GM18511 (cell line): ENCODE measurements around the gene NDST1.

Source experiments
- ATAC-seq: cut with Tn5 transposase; IDR thresholded peaks from one replicate; pipeline ENCODE4 v1.9.1; 2021; ENCODE audit warnings: mild to moderate bottlenecking, moderate library complexity; ENCODE audit not compliant: unreplicated experiment

NDST1 gene

DNA sequence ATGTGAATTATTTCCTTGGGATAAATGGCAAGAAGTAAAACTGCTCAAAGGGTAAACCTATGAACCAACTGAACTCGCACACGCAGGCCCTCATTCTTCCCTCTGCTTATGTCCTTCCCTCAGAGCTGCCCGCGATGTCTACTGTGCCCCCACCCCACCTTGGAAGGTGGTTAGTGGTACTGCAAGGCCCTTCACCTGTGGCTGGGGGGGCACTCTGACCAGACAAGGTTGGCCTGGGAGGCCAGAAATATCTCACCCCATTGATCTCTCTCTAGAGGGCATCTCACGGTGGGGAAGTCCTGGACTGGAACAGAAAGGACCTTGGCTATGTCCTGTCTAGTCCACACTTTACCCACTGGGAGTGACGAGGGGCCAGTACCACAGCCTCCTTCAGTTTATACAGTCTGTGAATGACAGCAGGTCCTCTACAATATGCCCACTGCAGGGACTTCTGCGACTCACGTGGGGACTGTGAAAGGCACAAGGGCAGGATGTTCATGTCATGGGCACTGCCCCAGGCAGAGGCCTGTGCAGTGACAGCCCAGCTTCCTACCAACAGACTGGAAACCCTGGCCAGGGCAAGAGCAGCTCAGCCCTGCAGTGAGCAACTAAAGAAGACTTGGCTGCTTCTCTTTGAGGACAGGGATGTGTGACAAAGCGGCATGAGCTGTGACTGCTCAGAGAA lies 75.8 kb downstream of the NDST1 start:
- ATAC-seq = no peak

DNA sequence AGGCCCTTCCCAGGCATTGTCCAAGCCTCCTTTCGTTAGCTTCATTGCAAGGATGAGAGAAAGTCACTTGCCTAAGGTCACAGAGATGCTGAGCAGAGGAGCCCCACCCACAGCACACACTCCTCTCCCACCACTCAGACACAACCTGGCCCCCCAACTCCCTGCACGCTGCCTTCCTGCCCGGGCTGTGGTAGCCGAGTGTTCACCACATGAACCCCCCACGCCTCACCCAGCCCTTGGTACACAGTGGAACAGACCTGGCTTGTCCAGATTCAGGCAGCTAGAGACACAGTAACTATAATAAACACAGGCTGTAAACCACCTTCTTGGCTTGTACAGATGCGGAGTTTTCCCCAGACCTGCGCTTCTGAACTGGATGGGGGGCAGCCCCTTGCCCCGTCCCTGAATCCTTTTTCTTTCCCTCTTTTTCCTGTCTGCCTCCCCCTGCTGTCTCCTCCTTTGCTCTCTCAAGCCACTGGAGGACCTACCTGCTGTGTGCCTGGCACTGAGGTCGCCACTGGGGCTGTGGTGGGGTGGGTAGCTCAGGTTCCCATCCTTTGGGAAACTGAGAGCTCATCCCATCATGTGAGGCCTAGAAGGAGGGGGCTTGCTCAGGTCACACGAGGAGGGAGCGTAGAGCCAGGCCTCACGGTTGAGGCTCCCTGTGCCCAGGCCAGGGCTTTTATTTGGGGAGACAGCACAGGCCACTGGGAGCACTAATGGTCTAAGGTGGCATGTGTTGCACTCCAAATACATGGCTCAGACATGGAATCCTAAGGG lies 76.8 kb downstream of the NDST1 start:
- ATAC-seq = no peak

DNA sequence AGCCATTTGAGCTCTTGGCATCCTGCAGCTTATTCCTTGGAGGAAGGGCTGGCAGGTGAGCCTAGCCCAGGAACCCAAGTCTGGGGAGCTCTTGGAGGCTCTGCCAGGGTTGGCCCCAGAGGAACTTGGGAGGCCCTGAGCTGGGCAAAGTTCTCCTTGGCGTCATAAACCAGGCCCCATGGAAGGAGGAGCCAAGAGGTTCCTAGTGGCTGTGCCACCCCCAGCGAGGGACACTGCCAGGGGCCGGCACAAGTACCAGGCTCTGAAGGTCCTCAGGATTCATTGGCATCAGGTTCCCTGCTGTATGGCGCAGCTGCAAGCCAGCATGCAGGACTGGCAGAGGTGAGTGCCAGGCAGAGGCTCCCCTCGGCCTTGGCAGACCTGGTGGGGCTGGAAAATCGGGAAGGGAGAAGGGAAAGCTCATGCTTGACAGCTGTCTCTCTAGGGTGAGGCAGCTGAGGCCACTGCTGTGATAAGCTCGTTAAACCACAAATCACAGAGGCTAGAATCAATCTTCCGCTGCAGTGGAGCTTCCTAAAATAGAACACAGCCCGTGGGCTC lies 77.9 kb downstream of the NDST1 start:
- no peak for ATAC-seq

DNA sequence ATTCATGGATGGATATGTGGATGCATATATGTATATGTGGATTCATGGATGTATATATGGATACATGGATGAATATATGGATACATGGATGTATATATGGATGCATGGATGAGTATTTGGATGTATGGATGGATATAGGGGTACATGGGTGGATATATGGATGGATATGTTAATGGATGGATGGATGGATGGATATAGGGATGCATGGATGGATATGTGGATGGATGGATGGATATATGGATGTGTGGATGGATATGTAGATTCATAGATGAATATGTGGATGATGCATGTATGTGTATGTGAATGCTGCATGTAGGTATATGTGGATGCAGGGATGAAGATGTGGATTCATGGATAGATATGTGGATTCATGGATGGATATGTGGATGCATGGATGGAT lies 79.1 kb downstream of the NDST1 start:
- no peak for ATAC-seq

DNA sequence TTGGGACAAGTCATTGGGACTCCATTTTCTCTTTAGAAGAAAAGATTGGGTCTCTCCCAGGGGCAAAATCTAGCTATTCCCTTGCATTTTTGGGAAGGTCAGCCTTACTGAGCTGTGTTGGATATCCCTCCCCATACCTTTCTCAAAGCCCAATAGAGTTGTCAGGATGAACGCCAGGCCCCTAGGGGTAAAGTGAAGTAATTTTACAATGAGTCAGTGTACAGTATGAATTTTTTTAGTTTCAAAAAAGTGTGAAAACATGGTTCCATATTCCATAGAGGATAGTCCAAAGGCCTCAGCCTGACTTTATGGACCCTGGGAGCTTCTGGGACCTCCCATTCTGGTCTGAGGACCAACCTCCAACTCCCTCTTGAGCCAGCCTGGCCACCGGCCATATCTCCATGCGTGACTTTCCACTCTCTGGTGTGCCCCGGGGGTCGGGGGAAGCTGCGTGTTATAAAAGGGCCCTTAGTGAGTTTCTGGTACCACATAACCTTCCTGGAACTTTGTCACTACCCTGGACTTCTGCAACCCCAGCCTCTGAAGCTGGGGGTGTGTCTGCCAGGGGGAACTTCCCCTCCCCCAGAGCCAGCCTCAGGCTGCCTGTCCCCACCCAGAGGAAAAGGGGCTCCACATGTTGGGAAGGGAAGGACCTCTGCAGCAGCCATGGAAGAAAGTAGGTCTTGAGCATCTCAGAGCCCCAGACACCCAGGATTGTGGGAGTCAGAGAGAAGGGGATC lies 80.1 kb downstream of the NDST1 start:
- ATAC-seq = no peak

DNA sequence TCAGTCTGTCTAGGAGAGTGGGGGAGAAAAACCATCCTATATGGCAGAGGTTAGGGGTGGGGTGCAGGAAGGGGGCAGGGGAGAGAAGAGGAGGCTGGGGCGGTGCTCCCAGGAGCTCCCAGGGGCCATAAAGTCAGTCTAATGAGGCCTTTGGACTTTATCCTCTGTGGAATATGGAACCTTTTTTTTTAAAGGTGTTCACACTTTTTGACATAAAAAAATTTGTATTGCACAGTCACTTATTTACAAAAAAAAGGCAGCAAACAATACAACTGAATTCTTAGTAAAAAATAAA lies 80.6 kb downstream of the NDST1 start:
- ATAC-seq = no peak

DNA sequence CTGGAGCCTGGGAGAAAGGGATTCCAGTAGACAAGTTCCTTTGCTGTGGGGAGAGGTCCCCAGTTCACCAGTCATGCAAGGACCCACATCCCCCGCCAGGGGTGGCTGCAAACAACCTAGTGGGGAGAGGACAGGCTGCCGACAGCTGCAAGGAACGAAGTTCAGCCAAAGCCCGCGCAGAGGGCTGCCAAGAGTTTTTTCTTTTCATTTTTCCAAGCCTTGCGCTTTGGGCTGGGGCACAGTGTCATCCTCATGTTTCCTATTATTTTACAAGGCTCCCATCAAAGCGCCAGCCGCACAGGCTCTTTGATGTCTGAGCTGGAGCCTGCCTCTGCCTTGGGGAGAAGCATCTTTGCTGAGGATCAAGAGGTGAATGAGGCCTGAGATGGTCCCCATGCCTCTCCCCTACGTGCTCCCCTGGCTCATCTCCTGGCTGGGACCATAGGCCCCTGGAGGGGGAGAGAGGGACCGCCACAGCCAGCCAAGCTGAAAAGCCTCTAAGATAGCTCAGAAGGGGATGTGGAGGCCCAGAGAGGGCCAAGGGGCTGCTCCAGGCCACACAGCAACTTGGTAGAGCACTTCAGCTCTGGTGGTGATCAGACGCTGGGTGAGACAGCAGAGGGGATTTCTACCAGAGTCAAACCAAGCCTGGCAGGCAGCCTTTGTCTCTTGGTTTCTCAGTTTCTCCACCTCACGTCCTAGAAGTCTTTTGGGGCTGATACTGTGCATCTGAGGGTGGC lies 82.1 kb downstream of the NDST1 start:
- peak; percentile 69 for ATAC-seq

DNA sequence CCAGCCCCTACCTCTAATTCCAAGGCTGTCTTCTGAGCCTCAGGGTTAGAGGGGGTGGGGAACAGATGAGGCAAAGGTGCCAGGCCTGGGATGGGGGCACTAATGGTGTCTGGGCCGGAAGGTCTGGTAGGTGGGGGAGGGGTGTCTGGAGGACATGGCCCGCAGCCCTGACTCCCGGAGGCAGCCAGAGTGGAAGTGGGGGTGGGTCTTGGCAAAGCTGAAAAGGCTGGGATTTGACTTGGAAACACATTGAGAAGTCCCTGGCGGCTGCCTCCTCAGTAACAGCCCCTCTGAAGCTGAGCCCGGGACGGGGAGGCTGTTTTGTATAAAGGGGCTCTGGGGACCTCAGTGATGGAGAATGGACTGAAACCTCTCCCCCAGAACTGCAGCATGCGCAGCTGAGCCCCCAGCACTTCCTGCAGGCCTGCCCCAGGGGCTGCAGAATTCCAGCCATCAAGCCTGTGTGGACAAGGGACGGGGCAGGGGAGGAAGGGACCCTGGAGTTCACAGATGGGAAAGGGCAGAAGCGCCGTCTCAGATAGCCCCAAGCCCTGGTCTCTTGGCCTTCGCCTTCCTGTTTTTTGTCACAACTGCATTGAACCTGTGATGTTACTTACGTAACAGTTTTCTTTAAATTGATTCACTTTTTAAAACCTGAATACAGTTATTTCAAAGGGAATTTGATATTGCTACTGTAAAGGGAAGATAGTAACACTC lies 83.2 kb downstream of the NDST1 start:
- ATAC-seq = no peak

DNA sequence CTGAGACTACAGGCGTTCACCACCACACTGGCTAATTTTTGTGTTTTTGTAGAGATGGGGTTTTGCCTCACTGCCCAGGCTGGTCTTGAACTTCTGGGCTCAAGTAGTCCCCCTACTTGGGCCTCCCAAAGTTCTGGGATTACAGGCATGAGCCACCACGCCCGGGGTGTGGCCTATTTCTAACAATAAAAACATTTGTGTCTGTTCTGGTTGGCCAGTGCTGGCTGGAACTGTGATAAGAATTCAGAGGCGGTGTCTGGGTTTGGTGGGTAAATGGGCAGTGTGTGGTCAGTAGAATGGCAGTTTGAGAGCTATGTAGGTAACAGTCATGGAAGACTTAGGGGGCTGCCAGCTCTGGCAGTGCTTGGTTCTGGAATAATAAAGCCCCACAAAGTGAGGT lies 85.7 kb downstream of the NDST1 start:
- no peak for ATAC-seq

DNA sequence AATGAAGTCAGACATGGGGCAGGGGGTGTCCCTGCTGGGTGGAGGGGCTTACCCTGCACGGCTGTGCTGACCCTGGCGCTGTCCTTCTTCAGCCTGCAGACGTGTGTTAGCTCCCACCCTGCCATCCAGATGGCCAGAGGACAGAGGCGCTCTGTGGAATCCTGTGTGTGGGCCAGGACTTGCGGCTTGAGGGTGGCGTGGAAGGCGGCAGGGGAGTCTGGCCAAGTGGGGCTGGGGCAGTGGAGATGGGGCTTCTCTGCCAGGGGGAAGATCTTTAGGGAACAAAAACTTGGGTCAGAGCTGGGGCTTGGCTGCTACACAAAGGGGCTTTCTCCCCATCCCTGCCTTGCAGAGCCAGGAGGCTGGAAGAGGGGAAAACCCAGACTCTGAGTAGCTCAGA lies 86.1 kb downstream of the NDST1 start:
- ATAC-seq = no peak

DNA sequence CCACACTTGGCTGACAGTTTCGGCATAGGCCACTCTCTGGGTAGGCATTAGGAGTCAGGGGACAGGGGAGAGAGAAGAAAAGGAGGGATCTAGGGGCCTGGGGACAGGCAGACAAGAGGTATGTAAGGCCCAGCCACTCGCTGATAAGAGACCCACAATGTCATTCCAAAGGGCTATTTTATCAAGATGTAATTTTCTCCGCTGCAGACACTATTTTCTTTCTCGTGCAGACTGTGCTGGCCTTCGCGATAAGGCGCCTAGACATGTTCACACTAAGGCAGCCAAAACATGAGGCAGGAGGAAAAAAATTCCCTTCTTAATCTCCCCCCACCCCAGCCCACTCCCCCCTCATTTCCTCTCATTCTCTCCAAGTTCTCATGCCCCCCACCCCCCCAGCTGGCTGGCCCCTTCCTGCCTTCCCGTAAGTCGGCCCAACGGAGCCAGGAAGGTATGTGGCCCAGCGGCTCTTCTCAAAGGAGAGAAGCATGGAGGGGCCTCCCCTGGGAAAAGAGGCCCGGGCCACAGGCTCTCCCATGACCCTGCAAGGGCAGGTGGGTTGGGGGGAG lies 87.6 kb downstream of the NDST1 start:
- no peak for ATAC-seq

DNA sequence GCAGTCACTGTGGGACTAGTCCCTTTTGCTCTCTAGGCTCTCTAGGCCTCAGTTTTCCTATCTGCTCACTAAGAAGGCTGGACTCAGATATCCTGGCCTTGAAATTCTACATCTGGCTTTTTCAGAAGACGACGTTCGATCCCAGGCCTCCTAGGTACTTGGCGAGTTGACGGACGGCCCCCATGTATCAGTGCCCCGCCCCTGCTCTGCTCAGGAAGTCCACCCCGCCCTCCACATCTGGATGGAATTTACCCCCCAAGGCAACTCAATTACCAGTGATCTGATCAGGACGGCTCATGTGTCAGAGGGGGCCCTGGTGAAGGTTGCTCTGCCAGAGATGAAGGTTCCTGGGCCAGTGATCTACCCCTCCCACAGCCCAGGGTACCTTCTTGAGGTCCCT lies 88.4 kb downstream of the NDST1 start:
- no peak for ATAC-seq

DNA sequence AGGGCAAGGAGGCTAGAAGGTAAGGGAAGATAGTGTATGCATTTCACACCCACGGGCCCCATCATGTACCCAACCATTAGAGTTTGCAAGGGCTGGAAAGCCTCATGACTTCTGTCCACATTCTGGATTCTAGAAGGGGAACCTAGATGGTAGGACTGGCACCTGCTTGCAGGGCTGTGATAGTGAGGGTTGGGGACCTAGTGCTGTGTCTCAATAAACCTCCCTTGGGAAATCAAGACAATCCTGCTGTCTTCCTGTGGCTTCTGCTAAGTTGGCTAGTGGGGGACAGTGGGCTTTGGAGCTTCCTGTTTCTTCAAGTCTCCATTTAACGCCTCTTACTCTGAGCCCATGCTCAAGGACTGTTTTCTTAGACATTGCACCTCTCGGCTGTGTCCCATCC lies 88.9 kb downstream of the NDST1 start:
- no peak for ATAC-seq

DNA sequence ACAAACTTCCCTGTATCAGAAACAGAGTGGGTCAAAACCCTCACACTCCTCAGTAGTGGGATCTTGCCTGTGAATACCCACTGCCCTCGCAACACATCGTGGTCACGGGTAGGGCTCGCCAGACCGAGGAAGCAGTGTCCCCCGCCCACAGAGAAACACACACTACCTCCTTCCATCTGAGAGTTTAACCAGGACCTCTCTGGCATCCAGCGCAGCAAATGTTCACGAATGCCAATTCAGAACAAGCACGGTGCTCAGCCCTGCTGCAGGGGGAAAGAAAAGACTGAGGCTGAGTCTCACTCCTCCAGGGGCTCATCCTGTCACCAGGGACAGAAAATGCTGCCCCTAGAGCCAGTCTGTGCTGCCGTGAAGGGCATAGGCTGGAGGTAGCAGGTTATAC lies 90.1 kb downstream of the NDST1 start:
- no peak for ATAC-seq

DNA sequence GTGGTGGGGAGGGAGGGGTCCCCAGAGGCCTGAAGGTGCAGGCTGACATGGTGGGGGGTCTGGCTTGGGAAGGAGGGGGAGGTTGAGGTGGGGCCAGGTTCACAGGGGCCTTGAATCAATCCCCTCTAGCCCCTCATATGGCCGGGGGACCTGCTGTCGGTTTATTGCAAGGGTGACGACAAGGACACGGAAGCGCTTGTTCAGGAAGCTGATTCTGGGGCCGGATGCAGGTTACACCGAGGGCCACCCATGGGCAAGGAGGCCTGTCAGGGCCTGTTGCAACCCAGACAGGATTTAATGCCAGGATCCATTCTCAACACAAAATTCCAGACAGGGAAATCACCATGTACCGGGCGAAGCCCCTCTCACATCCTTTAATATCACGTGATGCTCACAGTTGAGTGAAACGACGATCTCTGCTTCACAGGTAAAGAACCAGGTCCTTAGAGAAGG lies 90.9 kb downstream of the NDST1 start:
- ATAC-seq = no peak

DNA sequence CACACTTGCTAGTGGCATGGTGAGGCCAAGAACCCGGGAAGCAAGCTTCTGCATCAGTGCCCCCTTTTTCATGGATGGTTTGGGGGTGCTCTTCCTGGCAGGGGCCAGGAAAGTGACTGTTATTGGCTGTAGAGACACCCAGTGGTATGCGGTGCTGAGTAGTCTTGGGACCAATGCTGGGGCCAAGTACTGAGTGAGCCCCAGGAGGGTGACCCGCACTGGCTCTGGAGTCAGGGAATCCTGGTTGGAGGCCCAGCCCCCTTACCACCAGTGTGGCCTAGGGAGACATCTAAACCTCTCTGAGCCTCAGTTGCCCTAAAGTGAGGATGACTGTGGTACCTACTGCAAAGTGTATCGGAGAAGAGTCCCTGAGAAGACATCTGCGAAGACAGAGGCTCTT lies 91.3 kb downstream of the NDST1 start:
- ATAC-seq = no peak

DNA sequence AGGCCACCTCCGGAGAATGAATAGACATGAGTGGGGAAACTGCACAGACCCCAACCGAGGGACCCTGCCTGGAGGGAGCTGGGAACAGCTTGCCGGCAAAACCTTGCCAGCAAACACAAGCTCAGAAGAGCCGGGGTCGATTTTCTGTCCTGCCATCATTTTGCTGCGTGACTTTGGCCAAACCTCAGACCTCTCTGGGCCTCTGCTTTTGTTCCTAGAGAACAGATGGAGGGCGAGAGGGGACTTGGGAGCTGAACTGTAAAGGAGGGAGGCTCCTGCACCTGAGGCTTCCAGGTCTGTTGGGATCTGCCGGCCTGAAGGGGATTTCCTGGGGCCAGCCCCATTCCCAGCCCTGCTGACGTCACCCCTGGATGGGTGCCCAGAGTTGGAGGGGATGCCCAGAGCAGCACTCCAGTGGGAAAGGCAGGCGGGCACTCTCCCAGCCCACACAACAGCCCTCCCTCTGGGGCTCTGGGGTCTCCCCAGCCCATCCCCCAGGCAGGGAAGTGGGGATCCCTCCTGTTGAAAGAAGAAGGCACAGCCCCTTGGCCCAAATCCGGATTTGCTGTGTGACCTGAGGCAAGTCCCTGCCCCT lies 92.1 kb downstream of the NDST1 start:
- no peak for ATAC-seq

DNA sequence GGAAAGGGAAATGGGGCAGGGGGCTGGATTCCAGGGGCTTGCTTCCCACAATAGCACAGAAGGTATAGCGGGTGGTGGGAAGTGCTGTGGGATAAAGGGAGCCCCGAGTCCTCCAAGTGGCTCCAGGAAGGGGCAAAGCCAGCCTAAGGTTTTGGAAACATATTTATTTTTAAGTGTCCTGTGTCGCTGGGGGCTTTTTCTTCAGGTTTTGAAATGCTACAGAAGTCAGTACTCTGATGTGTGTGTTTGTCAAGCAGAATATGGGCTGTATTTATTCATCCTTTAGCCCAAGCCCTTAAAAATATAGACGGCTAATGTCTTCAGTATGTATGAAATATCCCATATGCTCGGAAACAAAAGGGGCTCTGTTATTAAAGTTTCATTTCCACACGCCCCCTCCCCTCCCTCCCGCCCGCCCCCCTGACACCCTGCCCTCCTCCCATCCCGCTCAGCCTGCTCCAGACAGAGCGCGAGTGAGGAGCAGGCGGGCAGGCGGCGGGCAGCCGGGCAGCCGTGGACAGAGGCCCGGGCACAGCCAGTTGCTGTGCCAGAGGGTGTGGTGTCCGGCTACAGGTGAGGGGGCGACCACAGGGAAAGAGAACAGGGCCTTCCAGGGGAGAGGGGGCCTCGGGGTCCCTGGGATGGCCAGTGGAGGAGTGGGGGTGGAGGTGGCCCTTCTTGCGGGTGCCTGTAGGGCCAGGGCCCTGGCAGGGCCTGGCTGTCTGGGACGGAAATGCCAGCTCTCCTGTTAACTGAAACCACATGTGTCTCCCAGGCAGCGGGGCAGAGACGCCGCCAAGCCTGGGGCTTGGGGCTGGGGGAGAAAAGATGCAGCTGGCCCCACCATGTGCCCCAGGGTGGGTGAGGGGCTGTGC lies 92.9 kb downstream of the NDST1 start:
- no peak for ATAC-seq
